T1000 (cell line): Measurements from ENCODE around the gene HYOU1.
"Not testable (repeated sequence)": the region's sequence is repeated elsewhere in the genome, so short reads cannot be mapped to it uniquely, and the experiment has no call there.

Source experiments
- DNase-seq: peaks from one replicate; lab custom pipeline; 2025; ENCODE audit warnings: mixed read lengths; lab: John Stamatoyannopoulos, UW

HYOU1 gene

GRCh38 chr11:119057000-119057769 is at the start of gene HYOU1:
Gene HYOU1 (minus strand): TSS chr11:119057205. CDS start chr11:119056160, 1,045 bp downstream.
- peak; percentile 91 for DNase-seq

- no peak for DNase-seq
Measured at GRCh38 chr11:119103793-119104192, 46.8 kb upstream of the HYOU1 start.

- DNase-seq, result not testable (repeated sequence)
Measured at GRCh38 chr11:119103161-119103664, 46.2 kb upstream of the HYOU1 start.

- peak; percentile 66 for DNase-seq
Measured at GRCh38 chr11:119101759-119102423, 44.9 kb upstream of the HYOU1 start, which contains the start of gene DPAGT1. Gene DPAGT1 (minus strand): TSS chr11:119101853. CDS start chr11:119101655, 198 bp downstream.

- no peak for DNase-seq
Measured at GRCh38 chr11:119100994-119101758, 44.2 kb upstream of the HYOU1 start.

GRCh38 chr11:119100246-119100970 is 43.4 kb upstream of the HYOU1 start:
- no peak for DNase-seq

GRCh38 chr11:119099711-119100110 is 42.7 kb upstream of the HYOU1 start:
- no peak for DNase-seq

GRCh38 chr11:119095066-119095880 is 38.3 kb upstream of the HYOU1 start:
- peak; percentile 96 for DNase-seq

GRCh38 chr11:119094816-119095065 is 37.7 kb upstream of the HYOU1 start:
- DNase-seq, result no peak

GRCh38 chr11:119093942-119094815 is 37.2 kb upstream of the HYOU1 start:
- DNase-seq, result no peak

GRCh38 chr11:119092880-119093842 is 36.2 kb upstream of the HYOU1 start:
- DNase-seq, result no peak

GRCh38 chr11:119091966-119092879 is 35.2 kb upstream of the HYOU1 start:
- no peak for DNase-seq

- no peak for DNase-seq
Measured at GRCh38 chr11:119091178-119091577, 34.2 kb upstream of the HYOU1 start.

- no peak for DNase-seq
Measured at GRCh38 chr11:119089319-119089718, 32.3 kb upstream of the HYOU1 start.

GRCh38 chr11:119088406-119088805 is 31.4 kb upstream of the HYOU1 start:
- no peak for DNase-seq

GRCh38 chr11:119087747-119088241 is 30.8 kb upstream of the HYOU1 start:
- no peak for DNase-seq

GRCh38 chr11:119087123-119087522 is 30.1 kb upstream of the HYOU1 start:
- DNase-seq, result no peak

GRCh38 chr11:119085437-119085847 is 28.4 kb upstream of the HYOU1 start:
- no peak for DNase-seq
